ENCODE data around the gene SLC16A5.
"Not testable (repeated sequence)": the region's sequence is repeated elsewhere in the genome, so short reads cannot be mapped to it uniquely, and the experiment has no call there.

DNA sequence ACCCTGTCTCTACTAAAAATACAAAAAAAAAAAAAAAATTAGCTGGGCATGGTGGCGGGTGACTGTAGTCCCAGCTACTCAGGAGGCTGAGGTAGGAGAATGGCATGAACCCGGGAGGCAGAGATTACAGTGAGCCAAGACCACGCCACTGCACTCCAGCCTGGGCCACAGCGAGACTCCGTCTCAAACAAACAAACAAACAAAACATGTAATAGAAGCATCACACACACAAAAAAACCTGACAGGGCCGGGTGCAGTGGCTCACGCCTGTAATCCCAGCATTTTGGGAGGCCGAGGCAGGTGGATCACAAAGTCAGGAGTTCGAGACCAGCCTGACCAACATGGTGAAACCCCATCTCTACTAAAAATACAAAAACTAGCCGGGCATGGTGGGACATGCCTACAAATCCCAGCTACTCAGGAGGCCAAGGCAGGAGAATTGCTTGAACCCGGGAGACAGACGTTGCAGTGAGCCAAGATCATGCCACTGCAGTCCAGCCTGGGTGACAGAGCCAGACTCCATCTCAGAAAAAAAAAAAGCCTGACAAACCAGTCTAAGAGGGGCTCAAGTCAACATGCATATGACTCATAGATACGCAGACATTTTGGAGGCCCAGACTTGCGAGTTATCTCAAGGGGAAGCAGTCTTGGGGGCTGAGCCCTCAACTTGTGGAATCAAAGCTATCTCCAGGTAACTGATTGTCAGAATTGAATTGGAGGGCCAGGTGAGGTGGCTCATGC is 46.0 kb downstream of the SLC16A5 start:
- not testable (repeated sequence) for TF ChIP-seq POLR2A (IDR thresholded peaks at IDR 0.05; ENCODE audit: low read length); GATA1 (IDR thresholded peaks at IDR 0.05; ENCODE audit: low read depth, low read length)

Measured in erythroblast (primary cell).